Chondrocyte (in vitro differentiated cells): ENCODE data around the gene KRTAP10-10. TPM values are rescaled to one million over a fixed set of nuclear protein-coding genes. Genes with fewer than 3 reads are reported as not detected.

ENCODE experiments used
- DNase-seq: peaks from one replicate; pipeline ENCODE4 v3.0.0; 2021; ENCODE audit warnings: mixed read lengths, low spot score
- H3K27ac Mint-ChIP-seq: one replicate; pipeline ENCODE4 v1.8.0; 2021; ENCODE audit warnings: mild to moderate bottlenecking, moderate library complexity, mixed read lengths; ENCODE audit not compliant: unreplicated experiment
- H3K27me3 Mint-ChIP-seq: 2 replicates; pipeline ENCODE4 v1.8.0; 2021; ENCODE audit warnings: low read depth, mixed read lengths
- H3K36me3 Mint-ChIP-seq: 2 replicates; pipeline ENCODE4 v1.8.0; 2021; ENCODE audit warnings: low read depth, mixed read lengths
- H3K4me1 Mint-ChIP-seq: 2 replicates; pipeline ENCODE4 v1.8.0; 2021; ENCODE audit warnings: low read depth, mild to moderate bottlenecking, mixed read lengths
- H3K4me3 Mint-ChIP-seq: one replicate; pipeline ENCODE4 v1.8.0; 2021; ENCODE audit warnings: mild to moderate bottlenecking, moderate library complexity, mixed read lengths; ENCODE audit not compliant: unreplicated experiment
- H3K9me3 Mint-ChIP-seq: 2 replicates; pipeline ENCODE4 v1.8.0; 2021; ENCODE audit warnings: low read depth, mixed read lengths
- total RNA-seq: library from RNA; stranded (reverse); gene quantifications from 3 replicates; pipeline ENCODE4 v1.2.1, GENCODE V29; 2021
- TF ChIP-seq, protein P1 (sequence below): fragments of 200-600 bp; sonication (generic); IDR thresholded peaks from 2 replicates; pipeline ENCODE4 v1.5.0; 2021; ENCODE audit warnings: antibody characterized with exemption, mild to moderate bottlenecking, moderate library complexity

The KRTAP10-10 gene
- total RNA-seq, 1 donor from 2014 or later, result not detected

DNA sequence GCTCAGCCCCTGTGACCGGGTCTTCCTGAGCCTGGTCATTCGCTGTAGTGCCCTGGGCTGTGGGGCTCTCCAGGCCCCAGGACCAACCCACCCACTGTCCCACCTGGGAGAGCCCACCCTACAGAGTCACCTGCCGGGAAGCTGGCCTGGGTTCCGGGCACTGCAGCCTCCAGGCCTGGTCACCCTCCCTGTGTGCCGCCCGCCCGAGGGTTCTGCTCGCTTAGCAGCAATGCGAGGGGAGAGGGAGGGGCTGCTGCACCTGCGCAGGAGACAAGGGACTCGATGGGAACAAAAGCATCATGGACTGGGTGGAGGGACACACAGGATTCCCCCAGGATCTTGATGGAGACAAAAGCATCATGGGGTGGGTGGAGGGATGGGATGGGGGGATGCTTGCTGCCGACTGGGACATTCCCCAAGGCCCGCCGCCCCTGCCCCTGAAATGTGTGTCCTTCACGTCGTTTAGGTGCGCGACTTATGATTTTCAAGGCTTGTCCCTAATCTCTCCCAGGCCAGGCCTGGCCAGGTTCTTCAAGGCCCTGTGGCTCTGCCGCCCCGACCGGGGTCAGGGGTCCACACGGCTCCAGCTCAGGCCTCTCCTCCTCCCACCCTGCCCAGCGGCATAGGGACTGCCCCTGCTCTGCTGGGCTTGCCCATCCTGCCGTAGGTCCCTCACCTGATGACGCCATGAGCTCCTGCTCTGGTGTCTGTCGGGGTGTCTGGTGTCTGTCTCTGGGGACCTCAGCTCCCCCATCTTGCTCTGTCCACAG, 23.6 kb upstream of the KRTAP10-10 start:
- H3K27me3 Mint-ChIP-seq, result peaks cover 41% of the 10 kb centered on the region
- peaks cover 2% of the 10 kb centered on the region for H3K36me3 Mint-ChIP-seq
- DNase-seq, result peak; percentile 86
- no peak overlapping the region for H3K27ac Mint-ChIP-seq
- H3K9me3 Mint-ChIP-seq, result peaks cover 20% of the 10 kb centered on the region
- TF ChIP-seq, protein P1, sequence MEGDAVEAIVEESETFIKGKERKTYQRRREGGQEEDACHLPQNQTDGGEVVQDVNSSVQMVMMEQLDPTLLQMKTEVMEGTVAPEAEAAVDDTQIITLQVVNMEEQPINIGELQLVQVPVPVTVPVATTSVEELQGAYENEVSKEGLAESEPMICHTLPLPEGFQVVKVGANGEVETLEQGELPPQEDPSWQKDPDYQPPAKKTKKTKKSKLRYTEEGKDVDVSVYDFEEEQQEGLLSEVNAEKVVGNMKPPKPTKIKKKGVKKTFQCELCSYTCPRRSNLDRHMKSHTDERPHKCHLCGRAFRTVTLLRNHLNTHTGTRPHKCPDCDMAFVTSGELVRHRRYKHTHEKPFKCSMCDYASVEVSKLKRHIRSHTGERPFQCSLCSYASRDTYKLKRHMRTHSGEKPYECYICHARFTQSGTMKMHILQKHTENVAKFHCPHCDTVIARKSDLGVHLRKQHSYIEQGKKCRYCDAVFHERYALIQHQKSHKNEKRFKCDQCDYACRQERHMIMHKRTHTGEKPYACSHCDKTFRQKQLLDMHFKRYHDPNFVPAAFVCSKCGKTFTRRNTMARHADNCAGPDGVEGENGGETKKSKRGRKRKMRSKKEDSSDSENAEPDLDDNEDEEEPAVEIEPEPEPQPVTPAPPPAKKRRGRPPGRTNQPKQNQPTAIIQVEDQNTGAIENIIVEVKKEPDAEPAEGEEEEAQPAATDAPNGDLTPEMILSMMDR, result no peak
- H3K4me1 Mint-ChIP-seq, result no peaks in the 10 kb centered on the region
- H3K4me3 Mint-ChIP-seq, result no peak overlapping the region

DNA sequence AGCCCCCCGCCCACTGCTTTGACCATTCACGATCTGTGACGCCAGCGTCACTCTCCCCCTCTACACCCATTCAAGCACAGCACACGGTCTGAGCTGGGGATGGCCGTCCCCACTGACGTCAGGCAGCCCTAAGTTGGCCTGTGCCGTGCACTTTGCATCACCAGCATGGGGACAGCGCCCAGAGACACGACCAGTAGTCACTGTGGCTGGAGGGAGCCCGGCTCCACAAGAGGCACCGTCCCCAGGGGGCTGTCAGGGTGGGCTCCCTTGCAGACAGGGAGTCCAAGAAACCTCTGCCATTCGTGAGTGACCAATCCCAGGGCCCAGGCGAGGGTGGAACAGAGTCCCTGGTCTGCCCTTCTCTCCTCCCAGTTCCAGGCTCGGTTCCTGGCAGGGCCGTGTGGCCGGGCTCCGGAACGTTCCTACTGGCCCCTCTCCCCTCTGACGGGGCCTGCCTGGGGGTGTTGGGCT, 23.0 kb upstream of the KRTAP10-10 start:
- Mint-ChIP-seq H3K36me3 (peaks cover 2% of the 10 kb centered on the region), H3K4me3 (no peak overlapping the region), H3K27ac (no peak overlapping the region), H3K4me1 (no peaks in the 10 kb centered on the region), H3K9me3 (peaks cover 18% of the 10 kb centered on the region), H3K27me3 (peaks cover 46% of the 10 kb centered on the region)
- TF ChIP-seq, protein P1, result no peak
- peak; percentile 86 for DNase-seq

DNA sequence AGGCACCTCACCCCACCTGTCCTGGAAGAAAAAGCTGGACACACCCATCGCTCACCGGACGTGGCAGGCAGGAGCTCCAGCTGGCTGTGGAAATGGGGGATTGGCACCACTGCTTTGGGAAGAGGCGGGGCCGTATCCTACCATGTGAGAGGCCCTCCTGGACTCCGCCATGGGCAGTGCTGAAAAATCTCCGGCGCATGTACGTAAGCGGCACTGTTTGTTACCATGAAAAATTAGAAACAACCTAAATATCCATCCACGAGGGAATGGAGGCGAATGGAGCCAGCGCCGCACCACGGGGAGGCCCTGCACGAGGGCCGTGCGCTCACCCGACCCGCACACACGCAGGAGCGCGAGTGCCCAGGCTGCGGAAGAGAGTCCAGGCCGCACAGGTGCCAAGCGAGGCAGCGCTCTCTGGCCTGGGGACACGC, 22.2 kb upstream of the KRTAP10-10 start:
- Mint-ChIP-seq H3K4me1 (no peaks in the 10 kb centered on the region), H3K9me3 (peaks cover 18% of the 10 kb centered on the region), H3K36me3 (peaks cover 4% of the 10 kb centered on the region), H3K27me3 (peaks cover 50% of the 10 kb centered on the region), H3K4me3 (no peak overlapping the region), H3K27ac (no peak overlapping the region)
- TF ChIP-seq, protein P1, result no peak
- no peak for DNase-seq

DNA sequence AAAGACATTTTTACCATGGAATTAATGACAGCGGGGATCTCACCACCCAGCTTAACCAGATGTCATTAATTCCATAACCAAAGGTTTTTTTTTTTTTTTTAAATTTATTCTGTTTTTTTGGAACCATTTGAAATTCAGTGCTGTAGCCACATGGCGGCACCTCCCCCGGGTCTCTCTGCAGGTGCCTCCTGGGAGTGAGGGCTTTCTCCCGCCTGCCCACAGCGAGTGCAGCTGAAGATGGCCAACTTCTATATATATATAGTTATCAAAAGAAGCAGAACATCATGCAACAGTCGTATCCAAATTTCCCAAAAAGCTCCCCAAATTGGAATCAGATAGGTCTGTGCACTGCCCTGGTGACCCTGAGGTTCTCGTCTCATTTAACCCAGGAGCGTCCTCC, 21.7 kb upstream of the KRTAP10-10 start:
- TF ChIP-seq, protein P1, result no peak
- Mint-ChIP-seq H3K4me3 (no peak overlapping the region), H3K27me3 (peaks cover 52% of the 10 kb centered on the region), H3K27ac (no peak overlapping the region), H3K36me3 (peaks cover 4% of the 10 kb centered on the region), H3K9me3 (peaks cover 20% of the 10 kb centered on the region), H3K4me1 (no peaks in the 10 kb centered on the region)
- no peak for DNase-seq

DNA sequence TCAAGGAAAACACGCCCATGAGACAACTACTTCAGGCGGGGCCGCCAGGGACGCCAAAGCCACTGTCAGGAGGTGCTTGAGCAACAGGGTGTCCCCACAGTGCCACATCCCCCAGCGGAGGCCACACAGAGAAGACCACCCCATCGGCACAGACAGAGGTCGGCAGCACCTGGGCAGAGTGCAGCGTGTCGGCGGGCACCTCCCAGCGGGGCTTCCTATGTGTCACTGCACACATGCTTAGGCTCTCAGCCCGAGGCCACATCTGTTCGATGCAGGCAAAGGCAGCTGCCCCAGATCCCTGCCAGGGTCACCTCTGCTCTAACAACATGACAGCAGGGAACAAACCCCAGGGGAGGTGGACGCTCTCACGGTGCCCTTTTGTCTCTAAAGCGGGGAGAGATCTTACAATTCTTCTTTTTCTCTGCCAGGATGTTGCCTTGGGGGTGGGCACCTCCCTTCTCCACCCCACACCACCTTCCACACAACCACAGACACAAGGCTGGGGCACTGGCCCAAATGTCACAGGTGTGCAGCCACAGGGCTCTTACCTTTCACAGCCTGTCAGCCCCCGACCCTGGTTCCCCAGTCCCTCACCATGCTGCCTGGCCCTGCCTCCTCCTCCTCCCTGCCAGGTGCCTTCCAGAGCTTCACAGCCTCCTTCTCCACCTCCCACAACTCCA, 21.1 kb upstream of the KRTAP10-10 start:
- peaks cover 22% of the 10 kb centered on the region for H3K9me3 Mint-ChIP-seq
- no peak overlapping the region for H3K4me3 Mint-ChIP-seq
- no peaks in the 10 kb centered on the region for H3K4me1 Mint-ChIP-seq
- DNase-seq, result peak; percentile 87
- H3K27me3 Mint-ChIP-seq, result peaks cover 56% of the 10 kb centered on the region
- peaks cover 7% of the 10 kb centered on the region for H3K36me3 Mint-ChIP-seq
- H3K27ac Mint-ChIP-seq, result no peak overlapping the region
- TF ChIP-seq, protein P1, result no peak
